GM19239 (cell line): ENCODE measurements around the gene C16orf89.
"Not testable (repeated sequence)": the region's sequence is repeated elsewhere in the genome, so short reads cannot be mapped to it uniquely, and the experiment has no call there.

Source experiments
- DNase-seq: peaks from one replicate; pipeline ENCODE4 v3.0.0; 2011; ENCODE audit warnings: low spot score; ENCODE audit not compliant: insufficient read length
- FAIRE-seq: peaks from 2 replicates; lab custom pipeline; 2011; peaks lifted over from hg19 to GRCh38; lab: Jason Lieb, UNC

The C16orf89 gene

DNA sequence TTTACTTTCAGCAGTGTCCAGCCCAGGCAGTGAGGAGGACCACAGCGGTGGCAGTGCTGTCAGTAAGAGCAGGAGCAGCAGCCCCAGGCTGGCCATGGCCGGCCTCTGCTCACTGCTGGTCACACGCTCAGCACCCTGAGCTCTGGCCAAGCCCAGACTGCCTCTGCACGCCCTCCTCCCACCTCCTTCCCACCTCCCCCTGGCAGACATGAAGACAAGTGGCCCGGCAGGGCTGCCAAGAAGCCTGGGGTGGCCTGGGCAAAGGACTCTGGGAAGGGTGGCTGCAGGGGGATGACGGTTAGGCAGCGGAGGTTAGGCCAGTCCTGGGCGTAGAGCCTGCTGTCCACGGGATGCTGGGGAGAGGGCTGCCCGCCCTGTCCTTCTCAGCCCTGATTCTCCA lies at the start of gene C16orf89:
Gene C16orf89, minus strand, starts transcription at position 144 of the 400 bp plus-strand sequence. Its CDS starts 48 bp downstream, at position 96.
- no peak for FAIRE-seq
- DNase-seq, result no peak

DNA sequence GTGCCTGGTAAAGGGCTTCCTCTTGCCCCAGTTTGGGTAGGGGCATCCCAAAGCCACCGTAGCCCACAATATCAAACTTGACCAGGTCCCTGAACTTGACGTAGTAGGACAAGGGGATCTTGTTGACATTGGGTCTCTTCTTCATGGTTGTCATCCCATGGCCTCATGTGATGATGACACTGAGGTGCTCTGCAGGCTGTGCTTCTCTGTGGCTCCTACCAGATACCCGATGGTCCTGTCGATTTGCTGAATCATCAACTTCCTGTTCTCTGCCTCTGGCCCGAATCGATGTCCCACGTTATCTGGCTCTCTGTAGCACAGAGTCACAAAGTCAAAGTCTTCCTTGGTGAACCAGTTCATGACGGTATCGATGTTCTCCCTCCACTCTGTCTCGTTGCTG lies 45.2 kb upstream of the C16orf89 start:
- not testable (repeated sequence) for FAIRE-seq, DNase-seq

- FAIRE-seq (no peak), DNase-seq (no peak)
These were observed 42.9 kb upstream of the C16orf89 start for GRCh38 chr16:5108505-5109158.

DNA sequence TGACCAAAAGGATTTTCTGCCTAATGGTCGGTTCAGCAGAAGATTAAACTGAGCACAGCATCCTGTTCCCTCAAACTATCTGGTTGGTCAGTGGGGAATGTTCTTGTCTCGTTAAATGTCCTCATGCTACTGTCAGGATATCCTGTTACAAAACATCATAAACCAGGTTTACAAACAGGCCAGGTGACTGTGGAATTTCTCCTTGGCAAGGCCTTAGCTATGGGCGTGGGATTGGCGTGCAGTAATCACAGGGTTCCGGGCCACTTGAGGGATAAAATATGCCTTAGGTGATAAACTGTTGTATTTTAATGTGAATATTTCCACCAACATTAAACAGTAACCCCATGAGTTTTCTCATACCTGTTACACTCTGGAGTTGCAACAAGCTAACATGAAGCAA lies 39.3 kb upstream of the C16orf89 start:
- FAIRE-seq, DNase-seq: not testable (repeated sequence)

GRCh38 chr16:5103296-5104032 lies 37.7 kb upstream of the C16orf89 start:
- not testable (repeated sequence) for DNase-seq, FAIRE-seq

- not testable (repeated sequence) for DNase-seq, FAIRE-seq
These were observed 33.4 kb upstream of the C16orf89 start for GRCh38 chr16:5099174-5099573.

GRCh38 chr16:5098221-5099159 lies 32.7 kb upstream of the C16orf89 start:
- FAIRE-seq, result peak; percentile 8
- not testable (repeated sequence) for DNase-seq

DNA sequence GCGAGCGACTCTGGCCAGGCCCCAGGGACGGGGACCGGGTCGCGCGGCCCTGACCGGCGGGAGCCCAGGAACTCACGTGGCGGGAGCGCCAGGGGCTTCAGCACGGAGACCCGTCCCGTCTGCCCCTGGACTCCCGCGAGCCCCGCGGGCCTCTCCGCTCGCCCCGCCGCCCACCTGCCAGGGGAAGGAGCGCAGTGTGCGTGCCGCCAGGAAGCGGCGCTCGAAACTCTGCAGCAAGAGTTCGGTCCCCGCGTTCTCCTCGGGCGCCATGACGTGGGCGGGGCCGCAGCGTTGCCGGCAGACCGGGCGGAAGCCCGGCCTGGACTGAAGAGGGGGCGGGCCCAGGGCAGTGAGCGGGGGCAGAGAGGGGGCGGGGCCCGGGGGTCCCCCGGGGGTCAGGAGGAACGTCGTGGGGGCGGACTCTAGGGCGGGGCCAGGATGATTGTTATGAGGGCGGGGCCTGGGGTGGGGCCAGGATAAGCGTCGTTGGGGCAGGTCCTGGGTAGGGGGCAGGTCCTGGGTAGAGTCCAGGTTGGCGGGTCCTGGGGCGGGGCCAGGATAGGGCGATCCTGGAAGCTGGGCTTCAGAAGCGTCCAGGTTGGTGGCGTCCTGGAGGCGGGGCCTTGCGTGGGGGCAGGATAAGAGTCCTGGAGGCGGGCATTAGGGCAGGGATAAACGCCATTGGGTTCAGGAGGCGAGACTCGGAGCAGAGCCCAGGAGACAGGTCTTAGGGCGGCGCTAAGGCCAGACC lies 31.9 kb upstream of the C16orf89 start, which contains the start of gene EEF2KMT:
Gene EEF2KMT, minus strand, starts transcription at position 326 of the 751 bp plus-strand sequence. Its CDS starts 56 bp downstream, at position 270.
- DNase-seq (peak; percentile 68), FAIRE-seq (peak; percentile 56)

GRCh38 chr16:5097061-5097469 lies 31.3 kb upstream of the C16orf89 start:
- FAIRE-seq, DNase-seq: not testable (repeated sequence)

GRCh38 chr16:5096437-5097060 lies 30.8 kb upstream of the C16orf89 start:
- DNase-seq, FAIRE-seq: not testable (repeated sequence)

DNA sequence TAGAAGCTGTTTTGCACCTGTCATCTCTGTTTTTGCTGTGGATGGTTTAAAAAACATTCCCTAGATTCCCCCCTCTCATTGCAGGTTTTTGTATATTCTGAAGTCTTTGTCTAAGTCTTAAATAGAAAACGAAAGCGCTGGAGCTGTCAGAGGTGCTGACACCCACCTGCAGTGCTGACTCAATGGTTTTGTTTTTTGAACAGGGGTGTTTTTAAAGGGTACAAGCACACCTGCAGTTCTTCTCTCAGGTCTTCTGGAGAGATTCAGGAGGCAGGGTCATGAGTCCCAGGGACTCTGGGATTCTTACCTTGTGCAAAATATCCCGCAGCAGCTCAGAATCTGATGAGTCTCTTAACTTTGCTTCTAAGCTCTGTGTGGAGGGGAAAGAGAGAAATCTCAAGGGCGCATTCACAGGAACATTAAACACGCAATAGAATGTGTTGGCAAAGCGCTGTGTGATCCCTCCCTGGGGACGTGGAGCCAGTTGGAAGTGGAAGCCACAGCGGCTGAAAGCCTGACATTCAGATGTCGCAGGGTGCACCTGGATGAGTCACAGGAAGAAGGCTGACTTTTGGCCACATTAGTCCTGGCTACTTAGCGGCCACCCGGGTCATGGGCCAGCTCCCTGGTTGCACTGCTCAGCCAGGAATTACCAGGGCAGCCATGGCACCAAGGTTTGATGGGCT lies 29.5 kb upstream of the C16orf89 start:
- FAIRE-seq, result not testable (repeated sequence)

DNA sequence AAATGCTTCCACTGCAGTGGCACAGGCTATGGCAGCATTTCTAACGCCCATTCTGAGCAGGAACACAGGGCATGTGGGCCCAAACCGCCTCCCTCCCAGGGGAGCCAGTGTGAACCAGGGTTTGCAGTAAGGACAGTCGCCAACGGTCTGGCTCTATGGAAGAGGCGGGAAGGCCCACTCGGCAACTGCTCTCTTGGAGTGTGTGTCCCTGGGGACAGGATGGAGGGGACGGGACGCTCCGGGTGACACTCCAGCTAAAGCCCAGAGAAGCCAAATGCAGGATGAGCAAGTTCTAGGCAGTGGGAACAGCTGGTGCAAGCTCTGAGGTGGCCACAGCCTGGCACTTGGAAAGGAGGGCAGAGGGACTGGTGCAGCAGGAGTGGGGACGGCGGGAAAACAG lies 28.0 kb upstream of the C16orf89 start:
- not testable (repeated sequence) for FAIRE-seq, DNase-seq

More for the DNA sequence above, 29.5 kb upstream of the C16orf89 start:
- not testable (repeated sequence) for DNase-seq

DNA sequence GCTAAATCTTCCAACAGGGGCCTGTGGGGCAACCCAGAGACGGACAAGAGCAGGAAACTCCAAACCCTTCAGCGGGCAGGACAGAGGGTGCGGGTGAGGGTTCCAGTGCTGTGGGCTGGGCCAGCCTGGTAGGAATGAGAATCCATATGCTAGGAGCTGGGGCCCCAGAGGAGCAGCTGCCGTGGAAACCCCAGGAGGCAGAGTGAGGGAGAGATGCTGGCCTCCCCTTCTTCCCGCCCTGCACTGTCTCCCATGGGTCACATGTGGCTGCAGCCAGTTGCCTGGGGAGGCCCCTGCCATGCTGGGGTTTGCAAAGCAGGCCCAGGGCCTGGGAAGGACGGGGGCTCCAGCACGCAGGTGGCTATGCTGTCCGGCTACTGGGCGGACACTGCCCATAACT lies 27.3 kb upstream of the C16orf89 start:
- FAIRE-seq, DNase-seq: not testable (repeated sequence)

GRCh38 chr16:5090592-5090991 lies 24.8 kb upstream of the C16orf89 start:
- not testable (repeated sequence) for DNase-seq, FAIRE-seq

DNA sequence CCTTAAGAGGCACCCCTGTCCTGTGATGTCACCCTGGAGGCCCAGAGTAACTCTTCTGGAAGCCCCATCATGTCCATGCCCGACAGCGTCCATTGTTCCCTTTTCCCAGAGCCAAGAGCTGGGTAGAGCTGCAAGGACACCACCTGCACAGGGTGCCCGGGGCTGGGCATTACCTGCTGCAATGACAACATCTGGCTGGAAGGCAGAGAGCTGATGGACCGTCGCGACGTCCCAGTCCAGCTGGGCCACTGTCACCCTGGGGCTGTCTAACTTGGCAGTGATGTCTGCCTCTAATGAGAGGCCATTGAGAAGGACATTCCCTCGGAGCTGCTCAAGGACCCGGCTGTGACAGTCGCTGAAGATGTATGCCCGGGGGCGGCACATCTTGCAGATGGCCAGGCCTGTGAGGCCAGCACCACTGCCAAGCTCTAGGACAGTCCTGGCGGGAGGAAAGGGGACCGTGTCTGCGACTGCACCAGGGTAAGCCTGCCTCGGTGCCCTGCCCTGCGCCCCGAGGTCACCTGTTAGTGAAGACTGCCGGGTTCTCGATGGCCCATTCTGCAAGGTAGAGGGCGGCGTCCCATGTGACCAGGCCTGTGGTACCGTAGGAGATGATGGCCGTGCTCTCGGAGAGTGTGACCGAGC lies 24.3 kb upstream of the C16orf89 start:
- not testable (repeated sequence) for DNase-seq

GRCh38 chr16:5088936-5089335 lies 23.2 kb upstream of the C16orf89 start:
- DNase-seq, FAIRE-seq: not testable (repeated sequence)

More for the DNA sequence above, 24.3 kb upstream of the C16orf89 start:
- FAIRE-seq, result not testable (repeated sequence)

DNA sequence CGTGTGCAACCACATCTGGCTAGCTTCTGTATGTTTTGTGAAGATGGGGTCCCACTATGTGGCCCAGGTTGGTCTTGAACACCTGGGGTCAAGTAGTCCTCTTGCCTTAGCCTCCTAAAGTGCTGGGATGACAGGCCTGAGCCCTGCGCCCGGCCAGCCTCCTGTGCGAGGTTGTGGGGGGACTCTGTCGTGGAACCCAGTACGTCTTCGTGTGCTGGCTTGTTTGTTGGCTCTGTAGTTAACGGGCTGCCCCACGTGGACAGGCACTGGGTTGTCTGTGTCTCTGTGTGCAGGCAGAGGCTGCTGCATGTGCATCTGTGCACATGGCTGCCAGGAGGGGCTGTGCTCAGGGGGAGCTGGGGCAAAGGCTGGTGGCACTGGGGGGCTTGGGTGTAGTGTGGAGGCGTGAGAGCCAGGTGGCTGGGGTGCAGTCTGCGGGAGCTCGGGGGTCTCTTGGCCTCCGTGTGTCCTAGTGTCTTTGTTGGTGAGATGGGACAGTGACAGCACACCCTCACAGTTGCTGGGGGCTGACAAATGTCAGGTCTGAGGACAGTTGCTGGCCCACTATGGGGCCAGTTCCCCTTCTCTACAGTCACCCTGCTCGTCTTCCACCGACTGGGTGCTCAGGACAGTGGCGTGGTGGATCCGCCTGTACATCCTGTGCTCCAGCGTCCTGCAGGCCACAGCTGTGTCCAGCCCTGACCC lies 22.5 kb upstream of the C16orf89 start:
- FAIRE-seq, DNase-seq: not testable (repeated sequence)
